Ovary (tissue), 9 donors: ENCODE measurements around the gene PLSCR3. TPM values are rescaled to one million over a fixed set of nuclear protein-coding genes. Genes with fewer than 3 reads are reported as not detected.

ENCODE experiments used
- DNase-seq, 5 donors: peaks; one replicate each; pipeline ENCODE4 v3.0.0-alpha.2; 2019 to 2020
- H3K27ac ChIP-seq, 2 donors: fragments of 200-600 bp; one replicate each; pipeline versions ENCODE4 v1.5.1 to v1.8.0; 2019 to 2022
- H3K27me3 ChIP-seq: fragments of 200-600 bp; one replicate; pipeline ENCODE4 v1.8.0; 2022
- H3K36me3 ChIP-seq: fragments of 200-600 bp; sonication (generic); one replicate; pipeline ENCODE4 v1.5.1; 2019
- H3K4me1 ChIP-seq: one replicate; pipeline ENCODE4 v1.8.1; 2013; ENCODE audit warnings: mild to moderate bottlenecking, moderate library complexity; ENCODE audit not compliant: insufficient read depth
- H3K4me3 ChIP-seq: fragments of 200-600 bp; sonication (generic); one replicate; pipeline ENCODE4 v1.5.1; 2017
- H3K9me3 ChIP-seq, 2 donors: fragments of 200-600 bp in 1 of 2; sonication (generic) in 1 of 2; one replicate each; pipeline versions ENCODE4 v1.5.1 to v1.8.1; 2013 to 2019; ENCODE audit warnings: mild to moderate bottlenecking in 1 of 2, moderate library complexity in 1 of 2
- EP300 ChIP-seq: sonication (generic); formaldehyde crosslinking; IDR thresholded peaks from one replicate; pipeline ENCODE4 v1.6.1; 2017; ENCODE audit warnings: antibody characterized with exemption
- POLR2A ChIP-seq: fragments of 450-650 bp; IDR thresholded peaks from one replicate; pipeline ENCODE4 v1.6.1; 2017; ENCODE audit warnings: antibody characterized with exemption, mild to moderate bottlenecking, moderate library complexity
- WGBS, 3 donors: extraction: QIAGEN DNeasy Blood & Tissue Kit in 1 of 3; methylation state at CpG; one replicate each; pipeline versions ENCODE4 v1.1.5 to v1.1.7; 2013 to 2017; 5-methylcytosine and 5-hydroxymethylcytosine counted together
- intact Hi-C, 4 donors: fragments of 100-400 bp; cut with DNase I; formaldehyde crosslinking; loops; one replicate each; pipeline versions ENCODE4 v1.11.0 to v1.15.1; 2022 to 2023
- polyA plus RNA-seq, 2 donors: library from polyadenylated mRNA; stranded (reverse); fragments of 200-250 nt in 1 of 2; fragments of 350-450 nt in 1 of 2; fragmentation: Illumina TruSeq in 1 of 2; extraction: RNeasy Lipid Tissue Mini Kit (QIAGEN cat#74804) in 1 of 2; gene quantifications; one replicate each; pipeline ENCODE4 v1.2.3, GENCODE V29; 2013 to 2014
- total RNA-seq, 7 donors: library from RNA; depleted of rRNA in 2 of 7; stranded (reverse); fragments of >200 nt in 2 of 7; fragmentation: NEBNext Ultra II Directional in 3 of 7; extraction: Animal tissue kit (Norgen Biotek cat#: 25700) in 3 of 7; gene quantifications; one replicate each; pipeline versions ENCODE4 v1.1.0 to v1.2.4, GENCODE V29; 2016 to 2023
- TF ChIP-seq, protein P1 (sequence below), 3 donors: fragments of 450-650 bp in 2 of 3; fragments of 200-600 bp in 1 of 3; IDR thresholded peaks; one replicate each; pipeline versions ENCODE4 v1.5.1 to v1.8.0; 2016 to 2022; ENCODE audit warnings: antibody characterized with exemption in 3 of 3, mild to moderate bottlenecking in 1 of 3
- donor health status: DM: no; HTN: no; CAD: no; lungs with moderate emphysema.
- donor health status: DM: no; HTN: no; CAD: no.
- donor health status: Bipolar disorder and iron deficiency.
- donor health status: DM: yes; HTN: yes; CAD: no.
- donor health status: DM: no; HTN: no; CAD: no.
- donor health status: DM: yes; HTN: yes; CAD: no.

Gene PLSCR3
- total and polyA plus RNA-seq, 9 donors, result 7.1 to 52.4 (median 33.8) TPM

DNA sequence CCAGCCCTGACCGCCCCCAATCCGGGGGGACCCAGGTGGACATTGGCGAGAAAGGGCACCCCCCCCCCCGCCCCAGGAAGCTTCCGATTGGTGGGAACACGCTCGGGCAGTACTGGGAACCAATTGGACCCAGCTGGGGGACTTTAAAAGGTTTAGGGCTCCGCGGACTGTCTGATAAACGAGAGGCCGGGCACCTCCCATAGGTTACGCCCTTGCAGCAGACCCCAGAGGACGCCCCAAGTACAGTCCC, 9.3 kb upstream of the PLSCR3 start:
- Histone ChIP-seq H3K4me1 (peaks cover 5% of the 10 kb centered on the region), H3K4me3 (peak overlapping the region; percentile 50), H3K36me3 (no peaks in the 10 kb centered on the region), H3K9me3 (no peaks in the 10 kb centered on the region), H3K27ac (peak overlapping the region; percentile 18 to 89), H3K27me3 (no peaks in the 10 kb centered on the region)
- TF ChIP-seq POLR2A (no peak), EP300 (no peak)
- TF ChIP-seq, protein P1, sequence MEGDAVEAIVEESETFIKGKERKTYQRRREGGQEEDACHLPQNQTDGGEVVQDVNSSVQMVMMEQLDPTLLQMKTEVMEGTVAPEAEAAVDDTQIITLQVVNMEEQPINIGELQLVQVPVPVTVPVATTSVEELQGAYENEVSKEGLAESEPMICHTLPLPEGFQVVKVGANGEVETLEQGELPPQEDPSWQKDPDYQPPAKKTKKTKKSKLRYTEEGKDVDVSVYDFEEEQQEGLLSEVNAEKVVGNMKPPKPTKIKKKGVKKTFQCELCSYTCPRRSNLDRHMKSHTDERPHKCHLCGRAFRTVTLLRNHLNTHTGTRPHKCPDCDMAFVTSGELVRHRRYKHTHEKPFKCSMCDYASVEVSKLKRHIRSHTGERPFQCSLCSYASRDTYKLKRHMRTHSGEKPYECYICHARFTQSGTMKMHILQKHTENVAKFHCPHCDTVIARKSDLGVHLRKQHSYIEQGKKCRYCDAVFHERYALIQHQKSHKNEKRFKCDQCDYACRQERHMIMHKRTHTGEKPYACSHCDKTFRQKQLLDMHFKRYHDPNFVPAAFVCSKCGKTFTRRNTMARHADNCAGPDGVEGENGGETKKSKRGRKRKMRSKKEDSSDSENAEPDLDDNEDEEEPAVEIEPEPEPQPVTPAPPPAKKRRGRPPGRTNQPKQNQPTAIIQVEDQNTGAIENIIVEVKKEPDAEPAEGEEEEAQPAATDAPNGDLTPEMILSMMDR (IDR thresholded peaks at IDR 0.05), result no peak
- DNase-seq, result no peak
- 0% methylated on average over 12 to 13 of the region's 13 CpGs for WGBS, 3 donors
- intact Hi-C loops, result no loop called here

DNA sequence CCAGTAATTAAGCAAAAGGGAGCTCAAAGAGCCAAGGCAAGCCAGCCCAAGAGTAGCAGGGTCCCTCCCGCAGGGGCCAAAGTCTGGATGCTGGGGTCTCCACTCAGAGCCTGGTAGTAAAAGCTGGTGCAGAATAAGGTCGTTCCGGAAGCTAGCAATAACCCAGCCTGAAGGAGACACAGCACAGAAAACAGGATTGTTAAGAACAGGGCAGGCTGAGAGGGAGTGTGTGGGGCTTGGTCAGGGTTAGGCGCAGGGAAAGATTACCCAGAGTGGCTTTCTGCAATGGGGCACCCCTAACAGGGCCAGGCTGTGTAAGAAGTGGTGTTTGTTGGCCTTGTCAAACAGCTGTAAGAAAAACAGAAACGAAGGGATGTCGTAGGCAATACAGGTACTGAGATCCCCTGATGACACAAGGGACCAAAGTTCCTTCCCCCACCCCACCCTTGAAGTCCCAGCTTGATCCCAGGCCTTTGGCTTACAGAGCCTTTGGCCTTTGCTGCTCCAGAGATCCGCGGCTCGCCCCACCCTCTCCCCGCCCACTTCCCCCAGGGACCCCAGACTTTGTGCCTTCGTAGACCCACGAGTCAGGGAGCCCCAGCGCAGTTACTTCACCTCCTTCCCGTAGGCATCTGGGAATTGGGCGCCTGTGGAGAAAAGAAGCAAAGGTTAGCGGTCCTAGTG, 8.9 kb upstream of the PLSCR3 start:
- intact Hi-C loops, result no loop called here
- peak overlapping the region; percentile 18 to 89 for H3K27ac ChIP-seq
- peak in 4 of 5 donors; percentile 69 to 78 (median 72) for DNase-seq
- 9 to 11% (median 11%) methylated on average over 15 to 16 of the region's 16 CpGs for WGBS, 3 donors
- H3K9me3 ChIP-seq, result no peaks in the 10 kb centered on the region
- no peaks in the 10 kb centered on the region for H3K36me3 ChIP-seq
- TF ChIP-seq, protein P1 (IDR thresholded peaks at IDR 0.05), result no peak
- TF ChIP-seq POLR2A (no peak), EP300 (no peak)
- H3K27me3 ChIP-seq, result no peaks in the 10 kb centered on the region
- H3K4me1 ChIP-seq, result peaks cover 5% of the 10 kb centered on the region
- H3K4me3 ChIP-seq, result peak overlapping the region; percentile 50

DNA sequence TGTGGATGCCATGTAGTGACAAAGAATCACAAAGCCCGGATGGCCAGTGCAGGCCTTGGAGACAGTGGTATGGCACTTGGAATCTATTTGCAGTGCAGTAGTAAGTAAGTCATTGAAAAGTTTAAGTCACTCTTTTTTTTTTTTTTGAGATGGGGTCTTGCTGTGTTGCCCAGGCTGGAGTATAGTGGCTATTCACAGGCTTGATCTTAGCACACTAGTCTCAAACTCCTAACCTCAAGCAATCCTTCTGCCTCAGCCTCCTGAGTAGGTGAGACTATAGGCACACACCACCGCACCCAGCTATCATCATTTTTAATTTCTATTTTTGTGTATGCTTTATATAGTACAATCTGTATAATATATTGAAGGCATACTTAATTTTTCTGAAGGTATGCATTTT, 4.3 kb upstream of the PLSCR3 start:
- H3K27ac ChIP-seq, result no peak overlapping the region
- TF ChIP-seq, protein P1 (IDR thresholded peaks at IDR 0.05), result no peak
- no peak for TF ChIP-seq POLR2A
- no peak for TF ChIP-seq EP300
- no peaks in the 10 kb centered on the region for H3K27me3 ChIP-seq
- DNase-seq, result no peak
- no peak overlapping the region for H3K4me3 ChIP-seq
- H3K9me3 ChIP-seq, result no peaks in the 10 kb centered on the region
- no peaks in the 10 kb centered on the region for H3K4me1 ChIP-seq
- intact Hi-C loops, result no loop called here
- no peaks in the 10 kb centered on the region for H3K36me3 ChIP-seq
- 79 to 80% (median 79%) methylated on average over 2 of the region's 2 CpGs for WGBS, 3 donors

DNA sequence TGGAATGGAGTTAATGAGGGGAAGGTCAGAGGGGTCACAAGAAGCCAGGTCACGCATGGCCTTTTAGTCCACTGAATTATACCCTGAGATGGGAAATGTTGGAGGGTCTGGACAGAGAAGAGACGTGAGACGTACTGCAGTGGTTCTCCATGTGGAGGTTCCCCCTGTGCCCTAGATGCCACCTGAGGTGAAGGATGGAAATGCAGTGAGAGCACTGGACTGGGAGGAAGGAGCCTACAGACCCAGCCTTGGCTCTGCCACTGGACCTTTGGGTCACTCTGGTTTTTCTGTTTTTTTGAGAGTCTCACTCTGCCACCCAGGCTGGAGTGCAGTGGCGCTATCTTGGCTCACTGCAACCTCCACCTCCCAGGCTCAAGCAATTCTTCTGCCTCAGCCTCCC, 1.8 kb upstream of the PLSCR3 start:
- no peaks in the 10 kb centered on the region for H3K36me3 ChIP-seq
- no peak overlapping the region for H3K4me3 ChIP-seq
- H3K27me3 ChIP-seq, result no peaks in the 10 kb centered on the region
- no peaks in the 10 kb centered on the region for H3K9me3 ChIP-seq
- H3K27ac ChIP-seq, result no peak overlapping the region
- 82 to 88% (median 86%) methylated on average over 4 of the region's 4 CpGs for WGBS, 3 donors
- H3K4me1 ChIP-seq, result peaks cover 5% of the 10 kb centered on the region
- DNase-seq, result no peak
- TF ChIP-seq POLR2A (no peak), EP300 (no peak)
- TF ChIP-seq, protein P1 (IDR thresholded peaks at IDR 0.05), result no peak
- intact Hi-C loops, result no loop called here
